Naive thymus-derived CD4-positive, alpha-beta T cell (primary cell): ENCODE results near the gene SMURF1. TPM values are rescaled to one million over a fixed set of nuclear protein-coding genes. Genes with fewer than 3 reads are reported as not detected.

Experiments
- ATAC-seq: fragments of 150-1000 bp; cut with Tn5 transposase; 2 replicates; pipeline ENCODE4 v1.10.0; 2021; ENCODE audit warnings: mild to moderate bottlenecking, moderate library complexity
- CTCF ChIA-PET: fragments of 350-600 bp; sonication (Branson Sonifier 250); formaldehyde crosslinking; loops from one replicate; lab custom pipeline; 2021; ENCODE audit warnings: antibody characterized with exemption; lab: Charles Lee
- POLR2A ChIA-PET: fragments of 350-600 bp; sonication (Branson Sonifier 250); formaldehyde crosslinking; loops from one replicate; lab custom pipeline; 2021; ENCODE audit warnings: antibody characterized with exemption, inconsistent platforms; lab: Charles Lee
- DNase-seq, 9 donors: peaks; one replicate each; pipeline versions ENCODE4 v3.0.0 to v3.0.0-alpha.2; 2020 to 2022; ENCODE audit warnings: mixed read lengths in 1 of 9
- H3K27ac ChIP-seq: one replicate; pipeline ENCODE4 v1.7.0; 2013; ENCODE audit warnings: mild to moderate bottlenecking, low read depth, low read length, moderate library complexity
- H3K27me3 ChIP-seq, 2 donors: one replicate each; pipeline ENCODE4 v1.7.0; 2013; ENCODE audit warnings: low read length in 2 of 2, mild to moderate bottlenecking in 2 of 2, moderate library complexity in 2 of 2; ENCODE audit not compliant: control insufficient read depth in 2 of 2, insufficient read depth in 2 of 2
- H3K36me3 ChIP-seq, 3 experiments: 1 replicate in 2 of 3; 2 replicates in 1 of 3; pipeline ENCODE4 v1.7.0; 2013; ENCODE audit warnings: low read length in 3 of 3, mild to moderate bottlenecking in 3 of 3, moderate library complexity in 1 of 3; ENCODE audit not compliant: insufficient read depth in 3 of 3, control insufficient read depth in 2 of 3
- H3K4me1 ChIP-seq, 2 donors: one replicate each; pipeline ENCODE4 v1.7.0; 2013; ENCODE audit warnings: low read length in 2 of 2, mild to moderate bottlenecking in 2 of 2, moderate library complexity in 1 of 2; ENCODE audit not compliant: control insufficient read depth in 2 of 2, insufficient read depth in 2 of 2
- H3K4me3 ChIP-seq: 2 replicates; pipeline ENCODE4 v1.7.0; 2013; ENCODE audit warnings: mild to moderate bottlenecking, low read length
- H3K9me3 ChIP-seq, 3 experiments: 1 replicate in 2 of 3; 2 replicates in 1 of 3; pipeline ENCODE4 v1.7.0; 2013; ENCODE audit warnings: low read length in 3 of 3; ENCODE audit not compliant: control insufficient read depth in 2 of 3
- H3K27ac Mint-ChIP-seq, 9 donors: one replicate each; pipeline ENCODE4 v1.8.0; 2020 to 2022; ENCODE audit warnings: mixed read lengths in 9 of 9, mild to moderate bottlenecking in 8 of 9, moderate library complexity in 5 of 9, inconsistent platforms in 2 of 9
- H3K27me3 Mint-ChIP-seq, 5 donors: one replicate each; pipeline ENCODE4 v1.8.0; 2021 to 2022; ENCODE audit warnings: mixed read lengths in 5 of 5, mild to moderate bottlenecking in 1 of 5
- H3K36me3 Mint-ChIP-seq, 5 donors: one replicate each; pipeline ENCODE4 v1.8.0; 2020 to 2022; ENCODE audit warnings: mixed read lengths in 5 of 5, mild to moderate bottlenecking in 3 of 5, inconsistent platforms in 1 of 5
- H3K4me1 Mint-ChIP-seq, 7 donors: one replicate each; pipeline ENCODE4 v1.8.0; 2020 to 2022; ENCODE audit warnings: mixed read lengths in 7 of 7, mild to moderate bottlenecking in 3 of 7, inconsistent platforms in 1 of 7
- H3K4me3 Mint-ChIP-seq, 10 donors: one replicate each; pipeline ENCODE4 v1.8.0; 2020 to 2022; ENCODE audit warnings: mild to moderate bottlenecking in 10 of 10, mixed read lengths in 10 of 10, moderate library complexity in 6 of 10, inconsistent platforms in 2 of 10
- H3K9me3 Mint-ChIP-seq, 11 donors: one replicate each; pipeline ENCODE4 v1.8.0; 2020 to 2022; ENCODE audit warnings: mixed read lengths in 11 of 11, mild to moderate bottlenecking in 4 of 11, inconsistent platforms in 1 of 11, moderate library complexity in 1 of 11
- intact Hi-C, 2 donors: fragments of 100-400 bp; cut with micrococcal nuclease; formaldehyde crosslinking; loops; one replicate each; pipeline ENCODE4 v1.15.1; 2023
- polyA plus RNA-seq, 2 donors: library from polyadenylated mRNA; unstranded; fragments of 300-500 nt; fragmentation: Illumina TruSeq; gene quantifications; one replicate each; pipeline ENCODE4 v1.2.3, GENCODE V29; 2021
- total RNA-seq, 6 experiments: library from RNA in 5 of 6; stranded (reverse) in 5 of 6; gene quantifications; 1 replicate in 5 of 6; 2 replicates in 1 of 6; pipeline ENCODE4 v1.2.3 and lab custom pipeline; 2021 to 2026

The SMURF1 gene
- total and polyA plus RNA-seq, 7 experiments from 2014 or later: 1.3 to 26.4 (median 20.4) TPM

DNA sequence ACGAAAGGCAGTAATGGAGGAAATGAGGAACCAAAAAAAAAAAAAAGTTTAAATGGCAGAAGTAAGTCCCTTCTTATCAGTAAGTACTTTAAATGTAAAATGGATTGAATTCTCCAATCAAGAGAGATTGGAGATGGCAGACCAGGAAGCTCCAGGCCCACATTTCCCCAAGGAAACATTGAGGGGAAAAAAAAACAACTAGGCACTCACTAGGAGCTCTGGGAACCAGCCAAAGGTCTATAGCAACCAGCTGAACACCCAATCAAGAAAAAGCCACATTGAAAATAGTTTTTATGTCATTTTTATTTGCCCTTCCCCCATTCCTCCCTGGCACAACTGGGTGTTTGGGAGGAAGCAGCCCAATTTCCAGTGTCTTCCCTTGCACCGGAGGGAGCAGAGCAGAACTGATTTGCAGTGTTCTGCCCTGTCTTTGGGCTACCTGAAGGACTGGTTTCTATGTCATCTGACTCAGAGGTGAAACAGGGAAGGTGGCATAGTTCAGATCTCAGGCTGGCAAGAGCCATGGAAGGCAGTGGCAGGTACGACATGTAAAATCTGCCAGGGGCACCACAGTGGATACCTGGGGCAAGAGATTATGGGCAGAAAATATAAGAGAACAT lies 121.9 kb downstream of the SMURF1 start:
- no peaks in the 10 kb centered on the region for H3K27me3 Mint-ChIP-seq
- no peaks in the 10 kb centered on the region for H3K9me3 Mint-ChIP-seq

DNA sequence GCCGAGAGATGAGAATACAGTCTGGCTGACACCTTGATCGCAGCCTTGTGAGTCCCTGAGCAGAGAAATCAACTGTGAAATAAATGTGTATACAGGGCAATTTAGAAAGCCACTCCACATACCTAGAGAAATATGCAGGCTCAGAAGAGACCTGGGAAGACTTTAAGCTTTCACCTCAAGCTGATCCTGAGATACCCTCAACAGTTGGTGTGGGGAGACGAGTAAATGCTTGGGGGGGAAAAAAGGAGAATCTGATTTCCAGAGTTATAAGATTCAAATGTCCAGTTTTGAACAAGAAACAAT lies 123.5 kb downstream of the SMURF1 start:
- Mint-ChIP-seq H3K27me3 (no peaks in the 10 kb centered on the region), H3K9me3 (peaks cover 0 to 3% (median 0%) of the 10 kb centered on the region in 11 donors), H3K4me3 (no peak overlapping the region), H3K4me1 (peaks cover 0 to 31% (median 8%) of the 10 kb centered on the region in 7 donors), H3K36me3 (peaks cover 6 to 52% (median 36%) of the 10 kb centered on the region in 5 donors), H3K27ac (peak overlapping the region in 3 of 9 donors; percentile 32 to 77 (median 75))
- POLR2A ChIA-PET: interaction anchor here (1.3 kb wide), 1 partner anchor 8 kb away, joined by 5 read pairs; no protein-coding TSS in a partner anchor
- intact Hi-C loops: no loop called here
- Histone ChIP-seq H3K27ac (no peak overlapping the region), H3K36me3 (peaks cover 0 to 29% (median 11%) of the 10 kb centered on the region in 3 experiments), H3K4me3 (no peak overlapping the region), H3K9me3 (no peaks in the 10 kb centered on the region), H3K4me1 (no peaks in the 10 kb centered on the region), H3K27me3 (no peaks in the 10 kb centered on the region)
- DNase-seq (no peak), ATAC-seq (no peak)
- CTCF ChIA-PET: no interaction called here

More for the DNA sequence above, 121.9 kb downstream of the SMURF1 start:
- H3K36me3 Mint-ChIP-seq: peaks cover 0 to 37% (median 22%) of the 10 kb centered on the region in 5 donors
- H3K4me1 ChIP-seq: no peaks in the 10 kb centered on the region
- DNase-seq: no peak
- no peaks in the 10 kb centered on the region for H3K27me3 ChIP-seq
- no peaks in the 10 kb centered on the region for H3K9me3 ChIP-seq
- peak overlapping the region in 4 of 9 donors; percentile 8 to 78 (median 56) for H3K27ac Mint-ChIP-seq
- ChIA-PET POLR2A (no interaction called here), CTCF (no interaction called here)
- H3K4me3 ChIP-seq: no peak overlapping the region
- H3K27ac ChIP-seq: no peak overlapping the region
- intact Hi-C loops: no loop called here
- ATAC-seq: no peak
- peaks cover 0 to 23% (median 11%) of the 10 kb centered on the region in 3 experiments for H3K36me3 ChIP-seq
- no peak overlapping the region for H3K4me3 Mint-ChIP-seq
- H3K4me1 Mint-ChIP-seq: peaks cover 0 to 23% (median 9%) of the 10 kb centered on the region in 7 donors

DNA sequence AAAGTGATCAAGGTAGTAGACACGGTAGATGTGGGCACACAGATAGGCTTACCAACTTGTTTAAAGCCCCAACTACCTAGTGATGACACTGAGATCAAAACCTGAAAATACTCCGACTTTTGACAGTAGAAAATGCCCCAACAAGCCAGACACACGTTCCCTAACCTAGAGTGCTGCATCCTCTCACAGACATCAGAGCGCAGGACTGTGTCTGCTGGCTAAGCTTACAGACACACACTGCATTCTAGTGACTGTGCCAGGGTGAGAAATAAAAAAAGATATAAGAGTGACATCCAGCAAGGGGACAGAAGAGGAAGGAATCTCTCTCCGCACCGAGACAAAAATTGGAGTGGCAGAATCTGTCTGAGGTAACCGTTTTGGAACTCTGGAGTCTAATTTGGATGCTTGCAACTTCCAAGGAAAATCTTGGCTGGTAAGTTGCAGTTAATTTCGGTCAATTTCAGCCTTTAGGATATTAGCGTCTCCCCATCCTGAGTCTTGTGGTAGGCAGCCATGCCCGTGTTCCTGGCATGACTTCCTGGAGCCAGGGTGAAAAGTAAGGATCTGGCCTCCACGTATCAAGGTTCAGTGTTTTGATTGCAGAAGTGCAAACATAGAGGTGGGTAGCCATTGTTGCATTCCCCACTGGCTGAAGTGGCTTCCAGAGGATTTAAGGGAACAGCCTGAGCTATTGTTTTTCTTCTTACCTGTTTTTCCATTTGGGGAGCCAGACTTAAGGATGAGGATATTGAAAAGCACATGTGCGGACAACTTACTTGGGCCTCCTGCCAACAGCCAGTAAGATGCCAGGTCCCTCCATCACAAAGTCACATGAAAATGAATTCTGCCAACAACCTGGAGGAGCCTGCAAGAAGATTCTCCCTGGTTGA lies 124.1 kb downstream of the SMURF1 start:
- no peak overlapping the region for H3K4me3 ChIP-seq
- intact Hi-C loops: no loop called here
- POLR2A ChIA-PET: no interaction called here
- H3K9me3 ChIP-seq: no peaks in the 10 kb centered on the region
- Mint-ChIP-seq H3K4me3 (no peak overlapping the region), H3K27me3 (no peaks in the 10 kb centered on the region), H3K36me3 (peaks cover 6 to 58% (median 41%) of the 10 kb centered on the region in 5 donors), H3K4me1 (peaks cover 0 to 31% (median 8%) of the 10 kb centered on the region in 7 donors), H3K9me3 (peaks cover 0 to 3% (median 0%) of the 10 kb centered on the region in 11 donors), H3K27ac (peak overlapping the region in 4 of 9 donors; percentile 17 to 75 (median 32))
- H3K27ac ChIP-seq: no peak overlapping the region
- peaks cover 0 to 33% (median 11%) of the 10 kb centered on the region in 3 experiments for H3K36me3 ChIP-seq
- H3K4me1 ChIP-seq: no peaks in the 10 kb centered on the region
- ATAC-seq (no peak), DNase-seq (no peak)
- CTCF ChIA-PET: no interaction called here
- H3K27me3 ChIP-seq: no peaks in the 10 kb centered on the region

DNA sequence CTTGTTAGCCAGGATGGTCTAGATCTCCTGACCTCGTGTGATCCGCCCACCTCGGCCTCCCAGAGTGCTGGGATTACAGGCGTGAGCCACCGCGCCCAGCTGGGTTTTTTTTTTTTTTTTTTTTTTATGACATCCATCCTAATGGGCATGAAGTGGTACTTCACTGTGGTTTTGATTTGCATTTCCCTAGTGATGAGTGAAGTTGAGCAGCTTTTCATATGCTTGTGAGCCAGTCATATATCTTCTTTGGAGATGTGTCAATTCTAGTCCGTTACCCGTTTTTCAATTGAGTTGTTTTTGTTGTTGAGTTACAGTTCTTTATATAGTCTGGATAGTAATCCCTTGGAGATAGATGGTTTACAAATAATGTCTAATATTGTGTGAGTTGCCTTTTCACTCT lies 127.7 kb downstream of the SMURF1 start:
- POLR2A ChIA-PET: no interaction called here
- CTCF ChIA-PET: no interaction called here
- Histone ChIP-seq H3K4me3 (no peak overlapping the region), H3K9me3 (no peaks in the 10 kb centered on the region), H3K36me3 (peaks cover 8 to 65% (median 18%) of the 10 kb centered on the region in 3 experiments), H3K4me1 (no peaks in the 10 kb centered on the region), H3K27me3 (no peaks in the 10 kb centered on the region), H3K27ac (no peak overlapping the region)
- Mint-ChIP-seq H3K4me3 (no peak overlapping the region), H3K27ac (peak overlapping the region in 1 of 9 donors; percentile 50), H3K9me3 (peaks cover 0 to 3% (median 0%) of the 10 kb centered on the region in 11 donors), H3K36me3 (peaks cover 18 to 83% (median 45%) of the 10 kb centered on the region in 5 donors), H3K27me3 (no peaks in the 10 kb centered on the region), H3K4me1 (peaks cover 0 to 22% (median 4%) of the 10 kb centered on the region in 7 donors)
- ATAC-seq (no peak), DNase-seq (no peak)
- intact Hi-C loops: no loop called here

DNA sequence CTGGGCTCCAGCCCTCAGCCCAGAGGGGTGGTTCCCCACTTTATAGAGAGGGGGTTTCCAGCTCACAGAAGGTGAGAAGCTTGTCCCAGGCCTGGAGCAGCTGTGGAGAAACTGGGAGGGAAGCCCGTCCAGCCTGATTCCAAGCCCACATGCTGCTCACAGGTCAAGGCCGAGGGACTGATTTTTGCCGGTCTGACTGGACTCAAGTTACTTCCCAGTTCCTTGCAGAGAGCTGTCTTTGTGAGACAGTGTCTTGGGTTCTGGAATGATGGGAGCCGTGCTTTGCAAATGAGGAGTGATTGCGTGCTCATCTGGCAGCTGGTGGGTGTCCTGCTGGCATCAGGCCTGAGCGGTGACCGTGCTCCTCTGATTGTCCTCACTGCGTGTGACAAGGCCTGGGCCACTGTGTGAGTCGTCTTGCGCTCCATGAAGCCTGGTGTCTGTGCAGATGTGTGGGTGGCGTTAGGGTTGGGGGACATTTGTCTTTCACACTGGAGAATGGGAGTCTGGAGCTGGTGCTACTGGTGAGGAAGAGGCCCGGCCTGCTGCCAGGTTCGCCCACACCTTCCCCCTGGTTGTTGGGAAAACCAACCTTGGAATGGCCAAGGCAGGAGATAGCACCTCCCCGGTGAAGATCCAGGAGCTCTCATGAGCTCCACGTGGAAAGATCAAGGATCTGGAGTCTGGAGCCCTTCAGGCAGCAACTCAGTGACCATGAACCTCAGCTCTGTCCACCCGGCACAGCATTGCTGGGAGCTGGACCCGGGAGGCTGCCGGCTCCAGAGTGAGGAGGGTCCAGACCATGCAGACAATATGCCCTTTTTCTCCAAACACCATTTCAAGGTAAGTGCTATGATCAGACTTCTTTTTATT lies 129.6 kb downstream of the SMURF1 start:
- H3K27me3 ChIP-seq: no peaks in the 10 kb centered on the region
- H3K4me3 Mint-ChIP-seq: no peak overlapping the region
- H3K4me1 Mint-ChIP-seq: peaks cover 0 to 19% (median 2%) of the 10 kb centered on the region in 7 donors
- H3K27ac Mint-ChIP-seq: peak overlapping the region in 1 of 9 donors; percentile 45
- no peak overlapping the region for H3K27ac ChIP-seq
- ChIA-PET CTCF (no interaction called here), POLR2A (no interaction called here)
- ATAC-seq: no peak
- no peaks in the 10 kb centered on the region for H3K9me3 ChIP-seq
- intact Hi-C loops: no loop called here
- H3K9me3 Mint-ChIP-seq: peaks cover 0 to 3% (median 0%) of the 10 kb centered on the region in 11 donors
- H3K4me1 ChIP-seq: no peaks in the 10 kb centered on the region
- peaks cover 6 to 70% (median 19%) of the 10 kb centered on the region in 3 experiments for H3K36me3 ChIP-seq
- peaks cover 24 to 79% (median 49%) of the 10 kb centered on the region in 5 donors for H3K36me3 Mint-ChIP-seq
- DNase-seq: no peak
- no peak overlapping the region for H3K4me3 ChIP-seq
- no peaks in the 10 kb centered on the region for H3K27me3 Mint-ChIP-seq
